DOHH2 (cell line): Measurements from ENCODE around the gene MMEL1.

ENCODE experiments used
- EZH2phosphoT487 ChIP-seq: fragments of 200-600 bp; sonication (generic); IDR thresholded peaks from 2 replicates; pipeline ENCODE4 v1.6.1; 2017; ENCODE audit warnings: borderline replicate concordance, mild to moderate bottlenecking, antibody characterized with exemption, low read length, moderate library complexity, mixed read lengths
- TF ChIP-seq, protein P1 (sequence below): fragments of 200-600 bp; sonication (generic); IDR thresholded peaks from one replicate; pipeline ENCODE4 v1.5.1; 2014; ENCODE audit warnings: antibody characterized with exemption, mild to moderate bottlenecking, low read depth, low read length; ENCODE audit not compliant: poor library complexity, severe bottlenecking

GRCh38 chr1:2625311-2625710 is 7.5 kb downstream of the MMEL1 start:
- no peak for TF ChIP-seq EZH2phosphoT487
- TF ChIP-seq, protein P1, sequence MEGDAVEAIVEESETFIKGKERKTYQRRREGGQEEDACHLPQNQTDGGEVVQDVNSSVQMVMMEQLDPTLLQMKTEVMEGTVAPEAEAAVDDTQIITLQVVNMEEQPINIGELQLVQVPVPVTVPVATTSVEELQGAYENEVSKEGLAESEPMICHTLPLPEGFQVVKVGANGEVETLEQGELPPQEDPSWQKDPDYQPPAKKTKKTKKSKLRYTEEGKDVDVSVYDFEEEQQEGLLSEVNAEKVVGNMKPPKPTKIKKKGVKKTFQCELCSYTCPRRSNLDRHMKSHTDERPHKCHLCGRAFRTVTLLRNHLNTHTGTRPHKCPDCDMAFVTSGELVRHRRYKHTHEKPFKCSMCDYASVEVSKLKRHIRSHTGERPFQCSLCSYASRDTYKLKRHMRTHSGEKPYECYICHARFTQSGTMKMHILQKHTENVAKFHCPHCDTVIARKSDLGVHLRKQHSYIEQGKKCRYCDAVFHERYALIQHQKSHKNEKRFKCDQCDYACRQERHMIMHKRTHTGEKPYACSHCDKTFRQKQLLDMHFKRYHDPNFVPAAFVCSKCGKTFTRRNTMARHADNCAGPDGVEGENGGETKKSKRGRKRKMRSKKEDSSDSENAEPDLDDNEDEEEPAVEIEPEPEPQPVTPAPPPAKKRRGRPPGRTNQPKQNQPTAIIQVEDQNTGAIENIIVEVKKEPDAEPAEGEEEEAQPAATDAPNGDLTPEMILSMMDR = no peak
